Astrocyte (in vitro differentiated cells and primary cell): ENCODE results near the gene NOX4. TPM values are rescaled to one million over a fixed set of nuclear protein-coding genes. Genes with fewer than 3 reads are reported as not detected.
"Not testable (repeated sequence)": the region's sequence is repeated elsewhere in the genome, so short reads cannot be mapped to it uniquely, and the experiment has no call there.

Source experiments
- DNase-seq: peaks from one replicate; pipeline ENCODE4 v3.0.0-alpha.2; 2010; ENCODE audit warnings: low read depth
- FAIRE-seq: peaks from 2 replicates; lab custom pipeline; 2011; peaks lifted over from hg19 to GRCh38; lab: Jason Lieb, UNC
- H2AFZ ChIP-seq: 2 replicates; pipeline ENCODE4 v1.6.0; 2012; ENCODE audit warnings: low read depth, low read length, inconsistent platforms
- H3K27ac ChIP-seq: 2 replicates; pipeline ENCODE4 v1.5.1; 2011; ENCODE audit warnings: low read depth, low read length, inconsistent platforms
- H3K27me3 ChIP-seq: 2 replicates; pipeline ENCODE4 v1.6.0; 2011; ENCODE audit warnings: low read length, inconsistent platforms; ENCODE audit not compliant: insufficient read depth
- H3K36me3 ChIP-seq: 2 replicates; pipeline ENCODE4 v1.5.1; 2011; ENCODE audit warnings: low read length, inconsistent platforms; ENCODE audit not compliant: insufficient read depth
- H3K4me1 ChIP-seq: 2 replicates; pipeline ENCODE4 v1.5.1; 2011; ENCODE audit warnings: low read length, inconsistent platforms; ENCODE audit not compliant: insufficient read depth
- H3K4me2 ChIP-seq: 2 replicates; pipeline ENCODE4 v1.6.0; 2012; ENCODE audit warnings: low read length, inconsistent platforms
- H3K4me3 ChIP-seq: 2 replicates; pipeline ENCODE4 v1.5.1; 2011; ENCODE audit warnings: low read depth, mild to moderate bottlenecking, low read length, inconsistent platforms; ENCODE audit not compliant: insufficient read depth
- H3K79me2 ChIP-seq: 2 replicates; pipeline ENCODE4 v1.6.0; 2012; ENCODE audit warnings: mild to moderate bottlenecking, low read length, inconsistent platforms; ENCODE audit not compliant: insufficient read depth
- H3K9ac ChIP-seq: 2 replicates; pipeline ENCODE4 v1.6.0; 2012; ENCODE audit warnings: mild to moderate bottlenecking, low read length, inconsistent platforms
- H3K9me3 ChIP-seq: 2 replicates; pipeline ENCODE4 v1.5.1; 2012; ENCODE audit warnings: low read depth, mild to moderate bottlenecking, low read length, inconsistent platforms; ENCODE audit not compliant: insufficient read depth
- H4K20me1 ChIP-seq: 2 replicates; pipeline ENCODE4 v1.6.0; 2012; ENCODE audit warnings: low read length, inconsistent platforms; ENCODE audit not compliant: insufficient read depth
- H3K27ac Mint-ChIP-seq: one replicate; pipeline ENCODE4 v1.8.0; 2021; ENCODE audit warnings: mild to moderate bottlenecking, mixed read lengths; ENCODE audit not compliant: unreplicated experiment
- H3K27me3 Mint-ChIP-seq: one replicate; pipeline ENCODE4 v1.8.0; 2021; ENCODE audit warnings: low read depth, mixed read lengths; ENCODE audit not compliant: unreplicated experiment
- H3K36me3 Mint-ChIP-seq: one replicate; pipeline ENCODE4 v1.8.0; 2021; ENCODE audit warnings: low read depth, mixed read lengths; ENCODE audit not compliant: unreplicated experiment
- H3K4me1 Mint-ChIP-seq: one replicate; pipeline ENCODE4 v1.8.0; 2021; ENCODE audit warnings: low read depth, mixed read lengths; ENCODE audit not compliant: unreplicated experiment
- H3K4me3 Mint-ChIP-seq: one replicate; pipeline ENCODE4 v1.8.0; 2021; ENCODE audit warnings: mild to moderate bottlenecking, moderate library complexity, mixed read lengths; ENCODE audit not compliant: unreplicated experiment
- H3K9me3 Mint-ChIP-seq: one replicate; pipeline ENCODE4 v1.8.0; 2021; ENCODE audit warnings: mild to moderate bottlenecking, mixed read lengths; ENCODE audit not compliant: unreplicated experiment
- EZH2 ChIP-seq: IDR thresholded peaks from 2 replicates; pipeline ENCODE4 v1.6.1; 2012; ENCODE audit warnings: mild to moderate bottlenecking, low read length, inconsistent platforms; ENCODE audit not compliant: insufficient read depth
- total RNA-seq: library from RNA; stranded (reverse); gene quantifications from 2 replicates; pipeline ENCODE4 v1.2.1, GENCODE V29; 2021
- TF ChIP-seq, protein P1 (sequence below): IDR thresholded peaks from 2 replicates; pipeline ENCODE4 v1.5.1; 2011; ENCODE audit warnings: low read depth, mild to moderate bottlenecking, inconsistent platforms, low read length, moderate library complexity; ENCODE audit not compliant: insufficient read depth

The NOX4 gene
- total RNA-seq, 1 donor from 2014 or later = 36.5 TPM

DNA sequence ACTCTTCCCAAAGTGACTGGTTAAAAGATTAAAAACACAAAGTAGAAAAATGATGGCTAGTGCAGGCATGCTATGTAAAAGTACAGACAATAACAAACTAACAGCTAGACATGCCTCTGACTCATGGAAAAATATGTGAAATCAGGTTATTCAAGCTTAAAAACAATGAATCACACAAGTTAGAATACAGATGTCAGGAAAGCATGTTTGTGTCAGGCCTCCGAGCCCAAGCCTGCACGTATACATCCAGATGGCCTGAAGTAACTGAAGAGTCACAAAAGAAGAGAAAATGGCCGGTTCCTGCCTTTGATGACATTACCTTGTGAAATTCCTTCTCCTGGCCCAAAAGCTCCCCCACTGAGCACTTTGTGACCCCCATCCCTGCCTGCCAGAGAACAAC lies 110.1 kb downstream of the NOX4 start:
- no peaks in the 10 kb centered on the region for H3K9me3 ChIP-seq
- DNase-seq (peak; percentile 99), FAIRE-seq (peak; percentile 97)
- H3K36me3 ChIP-seq = no peaks in the 10 kb centered on the region
- Mint-ChIP-seq H3K27me3 (no peaks in the 10 kb centered on the region), H3K4me3 (peak overlapping the region; percentile 50), H3K36me3 (peaks cover 8% of the 10 kb centered on the region), H3K27ac (peak overlapping the region; percentile 100), H3K9me3 (no peaks in the 10 kb centered on the region), H3K4me1 (no peaks in the 10 kb centered on the region)
- TF ChIP-seq, protein P1, sequence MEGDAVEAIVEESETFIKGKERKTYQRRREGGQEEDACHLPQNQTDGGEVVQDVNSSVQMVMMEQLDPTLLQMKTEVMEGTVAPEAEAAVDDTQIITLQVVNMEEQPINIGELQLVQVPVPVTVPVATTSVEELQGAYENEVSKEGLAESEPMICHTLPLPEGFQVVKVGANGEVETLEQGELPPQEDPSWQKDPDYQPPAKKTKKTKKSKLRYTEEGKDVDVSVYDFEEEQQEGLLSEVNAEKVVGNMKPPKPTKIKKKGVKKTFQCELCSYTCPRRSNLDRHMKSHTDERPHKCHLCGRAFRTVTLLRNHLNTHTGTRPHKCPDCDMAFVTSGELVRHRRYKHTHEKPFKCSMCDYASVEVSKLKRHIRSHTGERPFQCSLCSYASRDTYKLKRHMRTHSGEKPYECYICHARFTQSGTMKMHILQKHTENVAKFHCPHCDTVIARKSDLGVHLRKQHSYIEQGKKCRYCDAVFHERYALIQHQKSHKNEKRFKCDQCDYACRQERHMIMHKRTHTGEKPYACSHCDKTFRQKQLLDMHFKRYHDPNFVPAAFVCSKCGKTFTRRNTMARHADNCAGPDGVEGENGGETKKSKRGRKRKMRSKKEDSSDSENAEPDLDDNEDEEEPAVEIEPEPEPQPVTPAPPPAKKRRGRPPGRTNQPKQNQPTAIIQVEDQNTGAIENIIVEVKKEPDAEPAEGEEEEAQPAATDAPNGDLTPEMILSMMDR = no peak
- TF ChIP-seq EZH2 = no peak
- H3K9ac ChIP-seq = peak overlapping the region; percentile 80
- no peaks in the 10 kb centered on the region for H3K27me3 ChIP-seq
- H3K4me3 ChIP-seq = no peak overlapping the region
- no peaks in the 10 kb centered on the region for H3K79me2 ChIP-seq
- peaks cover 28% of the 10 kb centered on the region for H3K4me1 ChIP-seq
- H4K20me1 ChIP-seq = no peaks in the 10 kb centered on the region
- peak overlapping the region; percentile 9 for H2AFZ ChIP-seq
- H3K27ac ChIP-seq = peak overlapping the region; percentile 98
- H3K4me2 ChIP-seq = peak overlapping the region; percentile 73

DNA sequence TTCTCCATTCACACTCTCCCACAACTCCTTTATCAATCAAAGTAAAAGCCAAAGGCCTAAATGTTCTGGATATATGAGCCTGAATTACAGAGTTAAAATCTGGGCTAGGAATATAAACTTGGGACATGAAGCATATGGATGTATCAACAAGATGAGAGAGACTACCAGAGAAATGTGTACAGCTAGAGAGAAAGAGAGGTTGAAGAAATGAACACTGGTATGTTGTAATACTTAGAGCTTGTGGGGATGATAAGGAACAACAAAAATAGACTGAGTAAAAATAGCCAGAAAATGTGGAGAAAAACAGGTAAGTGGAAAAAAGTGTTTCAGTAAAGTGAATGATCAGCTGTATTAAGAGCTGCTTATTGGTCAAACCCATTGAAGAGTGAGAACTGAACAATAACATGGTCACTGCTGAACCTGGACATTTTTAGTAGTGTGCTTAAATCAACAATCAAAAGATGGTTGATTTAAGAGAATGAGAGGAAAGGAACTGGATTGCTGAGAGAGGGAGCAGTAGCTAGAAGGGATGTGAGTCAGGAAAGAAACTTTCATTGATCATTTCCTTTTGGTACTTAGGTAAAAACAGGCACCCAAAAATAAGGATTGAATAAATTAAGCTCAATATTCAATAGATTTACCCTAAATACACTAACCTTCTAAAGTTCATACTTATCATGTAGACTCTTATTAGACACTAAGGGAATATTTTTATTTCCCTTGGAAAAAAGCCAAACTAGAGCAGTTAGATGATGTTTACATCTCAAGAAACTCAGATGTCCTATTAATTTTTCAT lies 111.0 kb downstream of the NOX4 start:
- H3K27ac ChIP-seq = peak overlapping the region; percentile 98
- not testable (repeated sequence) for H2AFZ ChIP-seq, H3K27me3 Mint-ChIP-seq, H3K36me3 ChIP-seq, H3K27me3 ChIP-seq, H4K20me1 ChIP-seq, H3K4me1 Mint-ChIP-seq, H3K9me3 ChIP-seq, H3K79me2 ChIP-seq, H3K9me3 Mint-ChIP-seq, H3K4me3 ChIP-seq
- H3K4me1 ChIP-seq = peaks cover 28% of the 10 kb centered on the region
- peak overlapping the region; percentile 73 for H3K4me2 ChIP-seq
- H3K36me3 Mint-ChIP-seq = peaks cover 12% of the 10 kb centered on the region
- FAIRE-seq (peak; percentile 74), DNase-seq (peak; percentile 55)
- peak overlapping the region; percentile 50 for H3K4me3 Mint-ChIP-seq
- peak overlapping the region; percentile 80 for H3K9ac ChIP-seq
- peak overlapping the region; percentile 100 for H3K27ac Mint-ChIP-seq

DNA sequence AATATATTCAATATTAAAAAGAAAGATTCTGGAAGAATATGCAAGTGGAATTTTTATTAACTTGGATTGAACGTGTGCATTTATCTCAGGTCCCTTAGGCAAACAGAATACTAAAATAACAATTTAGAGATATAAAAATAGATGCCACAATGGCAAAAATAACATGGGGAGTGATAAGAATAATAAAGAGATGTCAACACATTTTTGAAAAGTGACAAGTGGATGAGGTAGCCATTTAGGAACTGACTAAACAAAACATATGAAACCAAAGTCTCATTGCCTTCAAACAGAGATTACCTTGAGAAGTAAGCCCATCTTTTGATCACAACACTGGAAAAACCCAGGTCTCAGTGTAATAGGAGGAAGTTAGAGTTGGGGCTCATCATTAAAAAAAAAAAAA lies 112.2 kb downstream of the NOX4 start:
- Mint-ChIP-seq H3K36me3 (peaks cover 14% of the 10 kb centered on the region), H3K27ac (peak overlapping the region; percentile 100)
- DNase-seq, H3K4me2 ChIP-seq, H3K4me3 ChIP-seq, H3K27me3 Mint-ChIP-seq, H3K4me3 Mint-ChIP-seq, H4K20me1 ChIP-seq, H3K79me2 ChIP-seq, H3K9me3 Mint-ChIP-seq, H3K36me3 ChIP-seq, H3K9me3 ChIP-seq, H3K27me3 ChIP-seq, H3K9ac ChIP-seq, H3K4me1 Mint-ChIP-seq, H2AFZ ChIP-seq: not testable (repeated sequence)
- peak overlapping the region; percentile 98 for H3K27ac ChIP-seq
- H3K4me1 ChIP-seq = peaks cover 28% of the 10 kb centered on the region
- peak; percentile 20 for FAIRE-seq

DNA sequence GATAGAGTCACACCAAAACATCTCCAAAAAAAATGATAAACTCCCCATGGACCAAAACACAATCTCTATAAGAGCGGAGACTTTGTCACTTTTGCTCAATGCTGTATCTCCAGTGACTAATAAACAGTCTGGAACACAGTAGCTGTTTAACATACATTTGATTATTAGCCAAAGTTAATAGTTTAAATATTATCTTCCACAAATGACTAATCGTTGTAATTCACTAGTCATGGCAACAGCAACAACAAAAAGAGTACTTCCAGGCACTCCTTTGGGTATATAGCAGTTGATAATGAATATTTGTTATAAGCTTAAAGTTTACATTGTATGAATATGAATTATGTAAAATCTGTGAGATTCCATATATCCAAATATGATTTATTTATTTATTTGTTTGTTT lies 121.8 kb downstream of the NOX4 start:
- H3K27ac Mint-ChIP-seq, H3K27ac ChIP-seq, H3K4me2 ChIP-seq, H3K4me3 ChIP-seq, H4K20me1 ChIP-seq, H3K4me1 ChIP-seq, H3K27me3 ChIP-seq, H3K27me3 Mint-ChIP-seq, H2AFZ ChIP-seq, H3K9me3 ChIP-seq, DNase-seq, H3K4me3 Mint-ChIP-seq, H3K79me2 ChIP-seq, H3K36me3 Mint-ChIP-seq, H3K36me3 ChIP-seq, FAIRE-seq, H3K9me3 Mint-ChIP-seq, H3K4me1 Mint-ChIP-seq, H3K9ac ChIP-seq: not testable (repeated sequence)

DNA sequence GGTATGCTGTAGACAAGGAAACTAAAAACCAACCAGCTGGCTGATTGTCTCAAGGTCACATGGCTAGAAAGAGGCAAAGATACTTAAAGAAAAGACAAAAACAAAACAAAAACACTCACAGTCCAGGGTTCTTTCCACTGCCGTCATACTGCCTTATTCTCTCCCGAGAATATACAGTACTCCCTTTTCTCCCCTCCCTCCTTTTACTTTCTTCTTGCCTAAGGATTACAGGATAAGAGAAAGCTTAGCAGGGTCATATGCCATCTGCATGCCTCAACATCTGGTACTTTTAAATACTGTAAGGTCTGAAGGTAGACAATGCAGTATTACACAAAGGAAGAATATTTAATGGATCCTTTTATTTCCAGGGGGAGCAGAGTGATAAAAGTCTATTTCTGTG lies 126.3 kb downstream of the NOX4 start:
- not testable (repeated sequence) for H3K9me3 Mint-ChIP-seq, H3K79me2 ChIP-seq, H3K36me3 ChIP-seq, H3K4me1 Mint-ChIP-seq, H3K9ac ChIP-seq, H3K27me3 Mint-ChIP-seq, H3K27me3 ChIP-seq, H3K4me1 ChIP-seq, H4K20me1 ChIP-seq, H3K9me3 ChIP-seq, H3K27ac Mint-ChIP-seq, H3K4me3 Mint-ChIP-seq, H3K27ac ChIP-seq, H3K4me3 ChIP-seq, H2AFZ ChIP-seq, DNase-seq, H3K36me3 Mint-ChIP-seq, H3K4me2 ChIP-seq
- peak; percentile 68 for FAIRE-seq
